GM18526 (cell line): Measurements from ENCODE around the gene TBC1D14.

Experiments used
- POLR2A ChIP-seq: IDR thresholded peaks from 3 replicates; pipeline ENCODE4 v1.6.1; 2011; ENCODE audit not compliant: insufficient read length; ENCODE audit errors: extremely low read depth

Gene TBC1D14

GRCh38 chr4:7000421-7001176, 91.0 kb downstream of the TBC1D14 start:
- no peak for TF ChIP-seq POLR2A

DNA sequence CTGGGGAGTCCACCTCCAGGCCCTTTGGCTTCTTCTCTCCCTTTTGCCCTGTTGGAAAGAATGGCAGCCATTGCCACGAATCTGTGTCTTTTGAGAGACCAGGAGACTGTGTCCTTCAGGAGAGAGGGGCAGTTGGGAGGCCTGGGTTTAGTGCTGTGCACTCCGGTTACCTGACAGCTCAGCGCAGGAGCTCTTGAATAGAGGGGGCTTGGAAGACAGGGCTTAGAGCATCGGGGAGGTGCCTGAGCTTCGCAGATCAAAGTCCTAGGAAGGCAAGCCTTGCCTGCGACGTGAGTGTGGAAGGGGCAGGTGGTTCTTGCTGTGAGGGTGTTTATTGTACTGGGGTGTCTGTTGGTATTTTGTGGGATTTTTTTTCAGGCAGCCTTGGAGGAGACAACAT, 91.6 kb downstream of the TBC1D14 start:
- no peak for TF ChIP-seq POLR2A

DNA sequence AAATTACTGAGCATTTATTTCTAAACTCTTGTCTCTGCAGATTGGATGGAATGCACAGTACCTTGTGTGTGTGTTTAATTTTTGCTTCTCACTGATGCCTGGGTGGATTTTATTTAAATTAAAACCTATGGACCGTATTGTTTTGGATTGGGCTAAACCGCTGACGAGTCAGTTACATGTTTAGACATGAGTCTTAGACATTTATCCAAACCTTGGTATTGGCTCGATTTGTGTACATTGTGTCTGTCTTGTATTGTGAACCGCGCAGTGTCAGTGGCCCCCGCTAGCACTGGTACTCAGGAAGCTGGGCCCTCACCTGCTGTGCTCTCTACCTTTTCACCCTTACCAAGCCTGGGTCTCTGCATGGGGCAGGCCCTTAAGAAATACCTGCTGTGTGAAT, 92.7 kb downstream of the TBC1D14 start:
- TF ChIP-seq POLR2A, result no peak

GRCh38 chr4:7003176-7003878, 93.7 kb downstream of the TBC1D14 start:
- TF ChIP-seq POLR2A, result no peak

DNA sequence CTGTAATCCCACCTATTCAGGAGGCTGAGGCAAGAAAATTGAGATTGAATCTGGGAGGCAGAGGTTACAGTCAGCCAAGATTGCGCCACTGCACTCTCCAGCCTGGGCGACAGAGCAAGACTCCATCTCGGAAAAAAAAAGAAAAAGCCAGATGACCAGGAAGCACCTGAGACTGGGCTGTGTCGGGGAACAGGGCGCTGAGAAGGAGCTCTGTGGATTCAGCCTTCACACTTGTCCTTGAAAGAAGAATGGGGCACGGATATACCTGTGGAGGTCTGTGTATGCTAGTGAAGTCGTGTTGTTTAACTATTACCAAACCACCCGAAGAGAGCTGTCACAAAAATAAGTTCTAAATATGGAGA, 94.2 kb downstream of the TBC1D14 start:
- TF ChIP-seq POLR2A, result no peak

GRCh38 chr4:7004331-7004730, 94.7 kb downstream of the TBC1D14 start:
- TF ChIP-seq POLR2A, result no peak

DNA sequence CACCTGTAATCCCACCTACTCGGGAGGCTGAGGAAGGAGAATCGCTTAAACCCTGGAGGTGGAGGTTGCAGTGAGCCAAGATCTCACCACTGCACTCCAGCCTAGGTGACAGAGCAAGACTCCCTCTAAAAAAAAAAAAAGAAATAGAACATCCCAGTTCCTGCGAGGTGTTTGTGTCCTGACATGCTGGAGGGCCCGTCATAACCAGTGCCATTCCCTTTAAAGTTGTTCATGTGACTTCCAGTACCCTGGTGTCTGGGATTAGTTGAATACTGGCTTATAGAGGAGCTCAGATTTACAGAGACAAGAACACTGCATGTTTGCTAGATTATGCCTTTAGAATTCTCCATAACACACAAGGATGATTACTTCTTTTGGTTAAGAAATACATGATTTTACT, 95.9 kb downstream of the TBC1D14 start:
- TF ChIP-seq POLR2A, result no peak

GRCh38 chr4:7006411-7006810, 96.8 kb downstream of the TBC1D14 start:
- TF ChIP-seq POLR2A, result no peak

DNA sequence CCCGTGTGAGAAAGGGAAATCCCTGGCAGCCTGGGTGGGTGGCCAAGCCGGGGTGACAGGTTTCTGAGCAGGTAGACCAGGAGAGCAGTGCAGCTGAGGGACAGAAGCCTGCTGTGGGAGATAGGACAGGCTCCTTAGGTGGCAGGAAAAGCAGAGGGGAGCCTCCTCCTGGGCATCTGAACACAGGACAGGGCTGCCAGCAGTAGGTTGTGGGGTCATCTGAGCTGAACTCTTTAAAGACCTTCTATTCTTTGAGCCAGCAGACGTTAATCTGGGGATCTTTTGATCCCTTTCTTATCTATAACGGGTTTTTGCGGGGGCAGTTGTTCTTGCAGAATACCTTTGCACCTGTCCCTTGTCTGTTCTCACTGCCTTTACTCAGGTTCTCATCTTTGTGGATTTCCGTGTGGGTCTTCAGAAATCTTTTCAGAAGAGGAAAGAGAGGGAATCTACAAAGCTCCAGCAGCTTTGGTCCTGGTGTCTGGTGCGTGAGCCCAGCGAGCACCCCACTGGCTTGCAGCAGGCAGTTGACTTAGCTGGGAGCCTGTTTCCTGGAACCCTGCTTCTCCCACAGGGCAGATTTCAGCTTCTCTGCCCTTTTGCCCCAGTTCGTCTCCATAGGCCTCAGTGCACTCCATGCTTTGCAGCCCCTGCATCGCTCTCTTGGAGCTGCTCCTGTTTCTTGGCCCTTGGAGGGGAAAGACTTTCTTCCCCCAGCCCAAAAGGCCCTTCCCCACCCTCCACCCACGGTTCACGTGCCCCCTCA, 97.7 kb downstream of the TBC1D14 start:
- TF ChIP-seq POLR2A, result no peak

- no peak for TF ChIP-seq POLR2A
Measured at GRCh38 chr4:7007944-7008343, 98.3 kb downstream of the TBC1D14 start.

- no peak for TF ChIP-seq POLR2A
Measured at GRCh38 chr4:7009564-7009963, 99.9 kb downstream of the TBC1D14 start.

DNA sequence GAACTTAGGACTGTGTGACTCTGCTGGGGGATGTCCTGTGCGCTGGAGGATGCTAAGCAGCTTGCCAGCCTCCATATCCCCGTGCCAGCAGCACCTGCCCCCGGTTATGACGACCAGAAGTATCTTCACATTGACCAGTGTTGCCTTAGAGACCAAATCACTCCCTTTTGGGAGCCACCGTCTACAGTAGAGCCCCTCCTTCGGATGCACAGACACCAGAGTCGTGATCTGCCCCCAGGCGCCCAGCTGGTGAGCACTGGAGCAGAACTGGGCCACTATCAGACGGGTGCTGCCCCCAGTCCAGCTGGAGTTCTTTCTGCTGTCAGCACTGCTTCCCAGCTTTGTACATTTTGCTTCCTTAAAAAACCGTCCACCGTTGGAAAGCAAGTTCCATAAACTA, 103.5 kb downstream of the TBC1D14 start:
- no peak for TF ChIP-seq POLR2A

- TF ChIP-seq POLR2A, result no peak
Measured at GRCh38 chr4:7014815-7015214, 105.2 kb downstream of the TBC1D14 start.

- no peak for TF ChIP-seq POLR2A
Measured at GRCh38 chr4:7015383-7016035, 105.9 kb downstream of the TBC1D14 start.

- TF ChIP-seq POLR2A, result no peak
Measured at GRCh38 chr4:7016086-7016485, 106.5 kb downstream of the TBC1D14 start.
